ENCODE data around the gene PTPA. TPM values are rescaled to one million over a fixed set of nuclear protein-coding genes. Genes with fewer than 3 reads are reported as not detected.

The PTPA gene
- total and polyA plus RNA-seq, 9 of the 15 experiments (the other 6 are each of a cell fraction or from before 2014, with no cell fraction given), result 1.7 to 121 (median 72.6) TPM

GRCh38 chr9:129068990-129069861 lies 42.0 kb upstream of the PTPA start (continued):
- no peak for TF ChIP-seq ELK3 (CRISPR knock-in tag; IDR thresholded peaks at IDR 0.05)
- no peak for TF ChIP-seq ASH1L (IDR thresholded peaks at IDR 0.05; ENCODE audit: borderline replicate concordance, low read depth, partially characterized antibody)
- TF ChIP-seq CSDE1 (IDR thresholded peaks at IDR 0.05), result no peak
- TF ChIP-seq SNAPC5 (CRISPR knock-in tag; IDR thresholded peaks at IDR 0.05), result no peak
- TF ChIP-seq TFE3 (CRISPR knock-in tag; IDR thresholded peaks at IDR 0.05), result no peak
- TF ChIP-seq ZC3H8 (IDR thresholded peaks at IDR 0.05), result no peak
- peak; percentile 97 for TF ChIP-seq MITF (IDR thresholded peaks at IDR 0.05)
- no peak for TF ChIP-seq NR2F6 (CRISPR knock-in tag; IDR thresholded peaks at IDR 0.05)
- peak; percentile 83 for TF ChIP-seq NR2C2 (CRISPR knock-in tag; IDR thresholded peaks at IDR 0.05)
- TF ChIP-seq NR2C2 (tag; IDR thresholded peaks at IDR 0.05), result peak; percentile 61; the same call in 1 of the 2 replicates
- TF ChIP-seq THRB (CRISPR knock-in tag; conservative IDR thresholded peaks at IDR 0.05), result peak; percentile 75; the same call in 1 of the 2 replicates
- peak; percentile 81 for TF ChIP-seq KHSRP (IDR thresholded peaks at IDR 0.05)
- TF ChIP-seq ZBTB33 (CRISPR knock-in tag; IDR thresholded peaks at IDR 0.05), result peak; percentile 85
- no peak for TF ChIP-seq HNRNPH1 (optimal IDR thresholded peaks at IDR 0.05; ENCODE audit: low read depth, low read length)
- TF ChIP-seq CXXC5 (CRISPR knock-in tag; IDR thresholded peaks at IDR 0.05), result peak; percentile 100
- no peak; the same call in 1 of the 2 replicates for TF ChIP-seq ZNF445 (CRISPR knock-in tag; IDR thresholded peaks at IDR 0.05; ENCODE audit: low read depth)
- no peak for TF ChIP-seq ETS2 (tag; IDR thresholded peaks at IDR 0.05; ENCODE audit: borderline replicate concordance, poor library complexity, severe bottlenecking)
- TF ChIP-seq HMBOX1 (IDR thresholded peaks at IDR 0.05), result peak; percentile 57; the same call in 1 of the 2 replicates
- TF ChIP-seq TFAM (CRISPR knock-in tag; conservative IDR thresholded peaks at IDR 0.05), result no peak
